ENCODE results near the gene DNAJC1.
"Not testable (repeated sequence)": the region's sequence is repeated elsewhere in the genome, so short reads cannot be mapped to it uniquely, and the experiment has no call there.

DNAJC1 gene

DNA sequence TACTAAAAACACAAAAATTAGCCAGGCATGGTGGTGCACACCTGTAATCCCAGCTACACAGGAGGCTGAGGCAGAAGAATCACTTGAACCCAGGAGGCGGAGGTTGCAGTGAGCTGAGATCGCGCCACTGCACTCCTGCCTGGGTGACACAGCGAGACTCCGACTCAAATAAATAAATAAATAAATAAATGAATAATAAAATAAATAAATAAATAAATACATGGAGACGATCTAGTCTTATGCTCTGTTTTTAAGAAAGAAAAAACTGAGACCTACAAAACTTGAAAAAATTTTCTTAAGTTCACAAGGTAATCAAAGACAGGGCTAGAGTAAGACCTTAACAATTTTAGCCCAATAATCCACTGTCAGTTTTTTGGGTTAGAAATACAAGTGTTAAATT, 181.3 kb downstream of the DNAJC1 start:
- not testable (repeated sequence) for DNase-seq

DNA sequence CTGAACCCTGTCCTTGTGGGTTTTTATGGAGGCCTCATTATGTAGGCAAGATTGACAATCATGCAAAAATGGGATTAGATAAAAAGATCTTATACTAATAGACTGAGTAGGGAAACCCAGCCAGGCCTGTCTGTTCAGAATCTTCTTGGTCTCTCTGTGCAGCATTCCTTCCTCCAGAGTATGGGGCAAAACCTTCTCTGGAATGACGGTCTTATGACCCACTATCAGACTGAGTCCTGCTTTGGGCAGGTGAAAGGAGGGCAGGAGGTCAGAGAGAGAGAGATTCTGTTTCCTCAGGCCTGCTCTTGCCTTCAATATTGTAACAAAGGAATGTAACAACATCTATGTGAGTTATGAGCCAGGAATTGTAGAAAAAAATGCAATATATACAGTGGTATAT, 182.6 kb downstream of the DNAJC1 start:
- no peak for DNase-seq

GRCh38 chr10:21818416-21818815, 185.1 kb downstream of the DNAJC1 start:
- DNase-seq: not testable (repeated sequence)

DNA sequence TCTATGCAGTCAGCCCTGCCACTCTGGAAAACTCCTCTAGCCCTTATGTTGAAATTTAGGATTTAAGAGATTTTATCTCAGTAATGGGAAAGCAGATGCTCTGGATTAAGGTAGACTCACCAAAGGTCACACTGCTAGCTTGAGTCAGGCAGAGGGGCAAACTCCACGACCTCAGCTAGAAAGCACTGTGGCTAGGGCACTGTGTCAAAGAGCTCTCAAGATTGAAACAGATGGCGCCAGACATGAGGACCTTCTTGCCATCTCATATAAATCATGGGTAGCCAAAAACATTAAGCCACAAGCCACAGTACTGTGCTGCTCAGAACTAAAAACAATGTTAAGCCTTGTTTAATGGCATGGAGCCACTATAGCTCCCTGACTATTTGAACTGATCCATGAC, 188.7 kb downstream of the DNAJC1 start:
- peak; percentile 59 for DNase-seq

- peak; percentile 98 for DNase-seq
Observed at GRCh38 chr10:21813946-21814345, 189.6 kb downstream of the DNAJC1 start.

- no peak for DNase-seq
Observed at GRCh38 chr10:21811245-21811585, 192.3 kb downstream of the DNAJC1 start.

DNA sequence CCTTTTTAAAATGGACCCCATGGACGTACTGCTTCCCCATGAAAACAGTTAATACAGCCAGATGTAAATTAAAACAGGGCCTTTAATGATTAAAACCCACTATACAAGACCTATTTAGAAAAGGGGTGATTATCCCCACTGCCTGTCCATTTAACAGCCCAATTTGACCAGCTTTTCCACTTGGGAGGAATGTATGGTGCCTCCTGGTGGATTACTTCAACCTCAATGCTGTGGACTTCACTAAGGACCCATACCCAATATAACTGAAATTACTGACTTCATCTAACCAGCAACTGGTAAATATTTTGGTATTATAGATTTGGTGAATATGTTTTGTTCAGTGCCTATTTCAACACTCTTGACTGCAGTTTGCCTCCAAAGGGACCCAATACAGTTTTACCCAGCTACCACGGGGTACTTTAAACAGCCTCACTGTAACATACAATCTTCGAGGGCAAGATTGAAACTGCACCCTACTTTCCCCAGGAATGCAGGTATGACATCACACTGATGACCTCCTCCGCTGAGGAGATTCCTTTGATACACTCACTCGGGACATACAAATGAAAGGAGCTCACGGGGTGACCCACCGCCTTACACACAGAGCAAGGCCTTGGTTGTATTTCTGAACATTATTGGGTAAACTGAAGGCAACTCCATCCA, 192.8 kb downstream of the DNAJC1 start:
- no peak for DNase-seq

- DNase-seq: no peak
Observed at GRCh38 chr10:21808550-21808949, 195.0 kb downstream of the DNAJC1 start.

DNA sequence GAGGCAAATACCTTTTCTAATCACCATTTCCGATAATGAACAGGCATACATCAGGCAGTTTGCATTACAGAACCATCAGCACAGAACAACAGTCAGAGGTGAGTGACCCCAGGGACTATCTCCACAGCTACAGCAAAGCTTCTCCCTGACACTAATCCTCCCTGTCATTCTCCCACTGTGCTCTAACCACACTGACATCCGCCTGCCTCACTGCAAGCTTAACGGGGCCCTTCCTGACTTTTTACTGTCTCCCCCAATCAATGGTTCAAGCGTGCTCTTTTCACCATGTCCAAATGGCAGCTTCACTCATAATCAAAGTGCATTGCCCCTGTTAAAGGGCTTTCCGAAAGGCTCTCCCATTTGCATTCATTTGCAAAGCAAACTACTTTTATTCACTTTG, 196.3 kb downstream of the DNAJC1 start:
- DNase-seq: peak; percentile 80

GRCh38 chr10:21803374-21803773, 200.2 kb downstream of the DNAJC1 start:
- no peak for DNase-seq

- DNase-seq: no peak
Observed at GRCh38 chr10:21801609-21802008, 201.9 kb downstream of the DNAJC1 start.

- no peak for DNase-seq
Observed at GRCh38 chr10:21797984-21798765, 205.4 kb downstream of the DNAJC1 start.

DNA sequence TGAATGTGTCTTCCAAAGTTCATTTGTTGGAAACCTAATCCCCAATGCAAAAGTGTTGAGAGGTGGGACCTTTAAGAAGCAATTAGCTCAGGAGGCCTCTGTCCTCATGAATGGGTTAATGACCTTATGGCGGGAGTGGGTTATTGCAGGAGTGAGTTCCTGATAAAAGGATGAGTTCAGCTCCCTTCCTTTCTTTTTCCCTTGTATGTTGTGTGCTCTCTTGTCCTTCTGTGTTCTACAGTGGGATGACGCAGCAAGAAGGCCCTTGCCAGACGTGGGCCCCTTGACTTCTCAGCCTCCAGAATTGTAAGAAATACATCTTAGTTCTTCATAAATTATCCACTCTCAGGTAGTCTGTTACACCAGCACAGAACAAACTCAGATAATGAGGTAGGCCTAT, 206.0 kb downstream of the DNAJC1 start:
- no peak for DNase-seq

- DNase-seq: no peak
Observed at GRCh38 chr10:21791276-21791675, 212.3 kb downstream of the DNAJC1 start.

GRCh38 chr10:21776883-21777282, 226.6 kb downstream of the DNAJC1 start:
- no peak for DNase-seq

DNA sequence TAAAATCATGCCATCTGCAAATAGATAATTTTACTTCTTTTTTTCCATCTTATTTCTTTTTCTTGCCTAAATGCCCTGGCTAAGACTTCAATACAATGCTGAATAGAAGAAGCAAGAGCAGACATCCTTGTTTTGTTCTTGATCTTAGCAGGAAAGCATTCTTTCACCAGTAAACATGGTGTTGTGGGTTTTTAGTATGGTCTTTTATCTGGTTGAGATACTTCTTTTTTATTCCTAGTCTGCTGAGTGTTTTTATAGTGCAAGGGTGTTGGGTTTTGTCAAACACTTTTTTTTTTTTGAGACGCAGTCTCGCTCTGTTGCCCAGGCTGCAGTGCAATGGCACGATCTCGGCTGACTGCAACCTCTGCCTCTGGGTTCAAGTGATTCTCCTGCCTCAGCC, 232.3 kb downstream of the DNAJC1 start:
- no peak for DNase-seq

GRCh38 chr10:21769041-21769440, 234.5 kb downstream of the DNAJC1 start:
- DNase-seq: no peak

DNA sequence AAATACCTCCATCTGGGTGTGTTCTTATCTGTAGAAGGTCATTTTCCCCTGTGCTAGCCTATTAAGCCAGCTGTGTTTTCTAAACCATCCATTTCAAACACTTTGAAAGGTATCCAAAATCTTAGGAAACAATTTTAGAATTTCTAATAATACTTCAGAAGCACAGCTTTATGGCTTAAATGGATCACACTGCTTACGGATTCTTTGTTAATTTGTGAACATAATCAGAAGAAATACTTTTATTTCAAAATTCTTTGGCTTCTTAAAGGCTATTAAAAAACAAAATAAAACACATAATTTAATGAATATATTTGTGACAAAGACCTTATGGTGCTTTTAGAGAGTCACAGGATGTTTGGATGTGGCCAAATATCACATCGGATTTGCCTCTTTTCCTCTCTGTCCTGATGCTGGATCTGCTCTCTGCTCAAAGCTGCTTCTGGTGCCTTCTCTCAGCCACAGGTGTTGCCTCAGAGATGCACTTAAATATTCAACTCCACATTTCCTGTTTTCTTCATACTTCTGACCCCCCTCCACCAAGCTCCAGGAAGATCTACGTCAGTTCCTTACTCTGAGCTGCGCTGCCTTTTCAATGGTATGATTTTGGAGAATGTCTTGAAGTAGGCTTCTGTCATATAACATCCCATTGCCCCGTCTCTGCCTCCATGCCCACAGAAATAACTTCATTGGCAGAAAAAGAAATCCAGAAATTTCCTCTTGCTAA, 238.9 kb downstream of the DNAJC1 start:
- no peak for DNase-seq

DNA sequence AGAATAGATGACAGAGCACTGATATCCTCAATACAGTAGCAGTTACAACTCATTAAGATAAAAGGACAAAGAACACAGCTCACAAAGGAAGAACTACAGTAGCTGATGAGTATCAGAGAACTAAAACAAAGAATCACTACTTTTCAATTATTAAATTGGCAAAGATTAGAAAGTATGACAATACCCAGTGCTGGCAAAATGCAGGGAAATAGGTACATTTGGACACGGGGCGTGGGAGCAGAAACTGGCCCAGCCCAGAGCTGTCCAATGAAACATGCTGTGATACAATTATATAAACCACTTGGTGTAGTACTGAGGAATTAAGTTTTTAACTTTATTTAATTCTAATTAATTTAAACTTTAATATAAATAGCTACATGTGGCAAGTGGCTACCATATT, 243.2 kb downstream of the DNAJC1 start:
- no peak for DNase-seq

GRCh38 chr10:21759232-21759631, 244.3 kb downstream of the DNAJC1 start:
- no peak for DNase-seq

GRCh38 chr10:21758696-21759095, 244.8 kb downstream of the DNAJC1 start:
- no peak for DNase-seq

- no peak for DNase-seq
Observed at GRCh38 chr10:21758239-21758638, 245.3 kb downstream of the DNAJC1 start.

DNA sequence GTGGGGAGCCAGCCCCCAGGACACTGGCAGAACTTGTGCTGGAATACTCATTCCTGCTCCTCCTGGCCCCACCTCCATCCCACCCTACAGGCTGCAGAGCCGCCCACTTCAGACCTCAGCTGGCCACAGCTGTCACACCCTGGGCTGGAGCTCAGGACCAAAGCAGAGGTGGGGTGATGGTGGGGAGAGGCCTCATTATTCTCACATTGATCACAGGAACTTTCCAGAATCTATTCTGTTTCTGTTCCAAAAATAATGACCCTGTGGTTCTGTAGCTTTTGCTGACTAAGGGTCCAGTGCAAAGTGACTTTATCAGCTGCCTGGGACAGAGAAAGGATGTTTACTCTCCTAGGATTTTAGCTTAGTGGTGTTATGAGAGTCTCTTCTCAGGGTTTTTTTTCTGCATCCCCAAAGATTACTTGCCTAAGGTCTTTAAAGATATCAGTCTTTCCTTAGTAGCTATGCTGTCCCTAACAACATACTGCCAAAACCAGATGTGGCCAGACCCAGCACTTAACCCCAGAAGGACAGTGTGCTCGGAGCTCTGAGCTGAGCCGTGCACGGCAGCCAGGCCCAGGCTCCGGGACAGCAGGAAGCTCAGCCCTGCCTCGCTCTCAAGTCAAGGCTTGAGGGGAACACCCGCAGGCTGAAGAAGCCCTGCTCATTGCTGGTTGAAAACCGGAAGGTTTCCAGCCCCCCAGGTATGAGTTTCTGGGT, 246.2 kb downstream of the DNAJC1 start:
- DNase-seq: no peak

All from MV-4-11 (cell line).